GM12878 (cell line): ENCODE data around the gene CD200R1L. TPM values are rescaled to one million over a fixed set of nuclear protein-coding genes. Genes with fewer than 3 reads are reported as not detected.

Source experiments
- ATAC-seq: fragments of 200-7000 bp; cut with Tn5 transposase; 3 replicates; pipeline ENCODE4 v1.9.1; 2020; ENCODE audit warnings: mild to moderate bottlenecking, moderate library complexity
- BruUV-seq: library from RNA; stranded (reverse); fragments of 400-500 nt; replicated peaks from 2 replicates; lab custom pipeline; 2021; lab: Mats Ljungman, UMichigan
- CTCF ChIA-PET: fragments of 300-600 bp; sonication (Branson Sonifier 250); formaldehyde crosslinking; extraction: SDS; loops from one replicate; lab custom pipeline; 2021; ENCODE audit warnings: inconsistent platforms; lab: Yijun Ruan, JAX
- POLR2A ChIA-PET: fragments of 350-600 bp; formaldehyde crosslinking; extraction: SDS; loops from one replicate; lab custom pipeline; 2021; ENCODE audit warnings: inconsistent platforms; lab: Charles Lee
- RAD21 ChIA-PET: fragments of 300-600 bp; sonication (Branson Sonifier 250); formaldehyde crosslinking; loops from one replicate; lab custom pipeline; 2023; ENCODE audit warnings: antibody characterized with exemption; ENCODE audit not compliant: unreplicated experiment; lab: Charles Lee
- SMC1A ChIA-PET: fragments of 300-600 bp; sonication (Branson Sonifier 250); formaldehyde crosslinking; loops from one replicate; lab custom pipeline; 2023; ENCODE audit not compliant: unreplicated experiment, uncharacterized antibody; lab: Charles Lee
- DNase-seq: peaks from one replicate; pipeline ENCODE4 v3.0.0-alpha.2; 2011; ENCODE audit warnings: low read depth, low spot score
- FAIRE-seq: peaks from 3 replicates; lab custom pipeline; 2011; peaks lifted over from hg19 to GRCh38; lab: Jason Lieb, UNC
- H2AFZ ChIP-seq: 2 replicates; pipeline ENCODE4 v1.6.0; 2011; ENCODE audit warnings: low read depth, low read length, control low read depth; ENCODE audit not compliant: control insufficient read depth
- H3K27ac ChIP-seq: 2 replicates; pipeline ENCODE4 v1.5.1; 2011; ENCODE audit warnings: control low read depth; ENCODE audit not compliant: control insufficient read depth, insufficient read depth
- H3K27me3 ChIP-seq, 2 experiments: replicated peaks in 1 of 2; 2 replicates each; pipeline versions ENCODE4 v1.6.0 to v1.6.1; 2011; ENCODE audit warnings: low read length in 1 of 2; ENCODE audit not compliant: control insufficient read depth in 2 of 2, insufficient read depth in 2 of 2
- H3K36me3 ChIP-seq, 2 experiments: 2 replicates each; pipeline ENCODE4 v1.5.1; 2011; ENCODE audit warnings: low read length in 1 of 2; ENCODE audit not compliant: control insufficient read depth in 2 of 2, insufficient read depth in 2 of 2
- H3K4me1 ChIP-seq: 2 replicates; pipeline ENCODE4 v1.6.1; 2011; ENCODE audit warnings: mild to moderate bottlenecking, low read length, moderate library complexity, mixed read lengths; ENCODE audit not compliant: control insufficient read depth, insufficient read depth
- H3K4me2 ChIP-seq: 2 replicates; pipeline ENCODE4 v1.6.0; 2011; ENCODE audit warnings: control low read depth; ENCODE audit not compliant: control insufficient read depth, insufficient read depth
- H3K4me3 ChIP-seq: fragments of 200-600 bp; sonication (generic); 2 replicates; pipeline ENCODE4 v1.5.1; 2016
- H3K79me2 ChIP-seq: 2 replicates; pipeline ENCODE4 v1.6.0; 2011; ENCODE audit warnings: low read length; ENCODE audit not compliant: control insufficient read depth, insufficient read depth
- H3K9ac ChIP-seq: 2 replicates; pipeline ENCODE4 v1.8.0; 2011; ENCODE audit warnings: low read length, control low read depth, mixed read lengths; ENCODE audit not compliant: control insufficient read depth, insufficient read depth
- H3K9me3 ChIP-seq: replicated peaks from 3 replicates; pipeline ENCODE4 v1.5.1; 2011; ENCODE audit warnings: mild to moderate bottlenecking, low read length; ENCODE audit not compliant: control insufficient read depth, insufficient read depth
- H4K20me1 ChIP-seq: 2 replicates; pipeline ENCODE4 v1.6.0; 2011; ENCODE audit not compliant: control insufficient read depth, insufficient read depth
- IRF4 ChIP-seq: IDR thresholded peaks from 2 replicates; pipeline ENCODE4 v1.6.1; 2011; ENCODE audit warnings: low read depth, low read length
- MYC ChIP-seq: IDR thresholded peaks from 2 replicates; pipeline ENCODE4 v1.6.1; 2011; ENCODE audit warnings: mild to moderate bottlenecking, low read length, moderate library complexity, inconsistent platforms; ENCODE audit not compliant: insufficient read depth, insufficient replicate concordance, insufficient read length, severe bottlenecking
- NRF1 ChIP-seq: conservative IDR thresholded peaks from 2 replicates; pipeline ENCODE4 v1.6.1; 2011; ENCODE audit warnings: mild to moderate bottlenecking, low read depth, low read length, improper control_type of control experiment
- SIN3A ChIP-seq: IDR thresholded peaks from 2 replicates; pipeline ENCODE4 v1.6.1; 2012; ENCODE audit warnings: low read depth, low read length, improper control_type of control experiment
- SIX5 ChIP-seq: IDR thresholded peaks from 2 replicates; pipeline ENCODE4 v1.6.1; 2011; ENCODE audit warnings: mild to moderate bottlenecking, low read depth, low read length, moderate library complexity; ENCODE audit not compliant: severe bottlenecking
- TAF1 ChIP-seq: IDR thresholded peaks from 2 replicates; pipeline ENCODE4 v1.6.1; 2011; ENCODE audit warnings: mild to moderate bottlenecking, low read depth, low read length, borderline replicate concordance
- WGBS: methylation state at CpG from one replicate; pipeline ENCODE4 v1.1.6; 2016; ENCODE audit warnings: low lambda C conversion rate; ENCODE audit not compliant: insufficient replicate concordance, insufficient coverage; ENCODE audit errors: missing lambda C conversion rate; 5-methylcytosine and 5-hydroxymethylcytosine counted together
- in situ Hi-C: fragments of 300-500 bp; cut with MboI; formaldehyde crosslinking; loops from 9 replicates; pipeline ENCODE4 v1.14.3; 2018; ENCODE audit warnings: mixed read lengths
- intact Hi-C: fragments of 100-400 bp; cut with micrococcal nuclease; formaldehyde crosslinking; loops from one replicate; pipeline ENCODE4 v1.14.2; 2022; ENCODE audit not compliant: unreplicated experiment
- polyA plus RNA-seq, 11 experiments: library from polyadenylated mRNA; depleted of rRNA in 4 of 11; unstranded in 6 of 11; stranded (reverse) in 5 of 11; fragments of >200 nt; fragmentation: Nextera tagmentation in 4 of 11; fragmentation: Illumina TruSeq in 1 of 11; extraction: Ambion mirVana in 4 of 11; extraction: Trizol in 1 of 11; gene quantifications; 1 replicate in 1 of 11; 2 replicates in 10 of 11; pipeline versions ENCODE4 v1.2.1 to v1.2.3, GENCODE V29; 2011 to 2016; ENCODE audit warnings: inconsistent platforms in 2 of 11, missing spikeins in 2 of 11, low read depth in 1 of 11
- total RNA-seq, 4 experiments: library from RNA; depleted of rRNA in 3 of 4; stranded (reverse); fragments of >200 nt in 3 of 4; fragmentation: Illumina TruSeq in 1 of 4; extraction: Trizol in 1 of 4; gene quantifications; 2 replicates each; pipeline versions ENCODE4 v1.2.1 to v1.2.3, GENCODE V29; 2013 to 2021
- TF ChIP-seq, protein P1 (sequence below): IDR thresholded peaks from 2 replicates; pipeline ENCODE4 v1.6.1; 2011; ENCODE audit warnings: borderline replicate concordance, low read depth, mild to moderate bottlenecking, moderate library complexity, low read length; ENCODE audit not compliant: insufficient read depth, poor library complexity, severe bottlenecking

CD200R1L gene
- total and polyA plus RNA-seq, 10 of the 15 experiments (the other 5 are each of a cell fraction or from before 2014, with no cell fraction given), result 0.41 TPM; not detected in 9

DNA sequence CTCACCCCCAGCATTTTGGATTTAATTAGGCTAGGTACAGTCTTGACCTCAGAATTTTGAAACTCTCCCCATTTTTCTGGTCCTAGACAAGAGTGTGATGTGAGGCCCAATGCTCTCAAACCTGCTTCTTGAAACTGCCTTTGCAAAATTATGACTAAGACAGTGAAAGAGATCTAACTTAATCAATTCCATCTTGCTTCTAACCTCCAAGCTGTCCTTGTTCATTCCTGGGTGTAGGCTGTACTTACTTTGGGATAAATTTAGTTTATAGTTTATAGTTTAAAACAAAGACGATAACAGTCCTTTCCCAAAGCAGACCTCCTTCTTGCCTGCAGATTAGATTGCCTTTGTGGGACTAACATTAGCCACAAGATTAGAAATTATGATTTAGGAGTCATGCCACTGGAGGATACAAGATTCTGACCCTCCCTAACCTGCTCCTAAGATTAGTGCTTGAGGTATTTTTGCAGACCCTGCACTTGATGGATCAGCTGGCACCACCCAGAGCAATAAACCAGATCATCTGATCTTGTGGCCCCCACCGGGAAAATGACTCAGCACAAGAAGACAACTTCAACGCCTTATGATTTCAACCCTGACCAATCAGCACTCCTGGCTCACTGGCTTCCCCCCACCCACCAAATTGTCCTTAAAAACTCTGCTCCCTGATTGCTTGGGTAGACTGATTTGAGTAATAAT is 59.6 kb downstream of the CD200R1L start:
- DNase-seq (no peak), ATAC-seq (no peak), FAIRE-seq (no peak)
- intact Hi-C loops (no loop called here), in situ Hi-C loops (no loop called here)
- ChIA-PET SMC1A (interaction anchor here (1.1 kb wide), 1 partner anchor 27 kb away, joined by 3 read pairs; no protein-coding TSS in a partner anchor), CTCF (no interaction called here), POLR2A (no interaction called here), RAD21 (no interaction called here)
- Histone ChIP-seq H3K9me3 (no peaks in the 10 kb centered on the region; the same call in 2 of the 3 replicates), H3K79me2 (no peaks in the 10 kb centered on the region), H2AFZ (no peak overlapping the region), H3K4me2 (no peak overlapping the region), H3K27ac (no peak overlapping the region), H3K4me3 (no peak overlapping the region), H3K36me3 (no peaks in the 10 kb centered on the region), H3K4me1 (no peaks in the 10 kb centered on the region), H3K9ac (no peak overlapping the region), H4K20me1 (no peaks in the 10 kb centered on the region), H3K27me3 (no peaks in the 10 kb centered on the region)
- no TSS peak for BruUV-seq
- 52% methylated on average over 3 of the region's 3 CpGs for WGBS
- TF ChIP-seq, protein P1, sequence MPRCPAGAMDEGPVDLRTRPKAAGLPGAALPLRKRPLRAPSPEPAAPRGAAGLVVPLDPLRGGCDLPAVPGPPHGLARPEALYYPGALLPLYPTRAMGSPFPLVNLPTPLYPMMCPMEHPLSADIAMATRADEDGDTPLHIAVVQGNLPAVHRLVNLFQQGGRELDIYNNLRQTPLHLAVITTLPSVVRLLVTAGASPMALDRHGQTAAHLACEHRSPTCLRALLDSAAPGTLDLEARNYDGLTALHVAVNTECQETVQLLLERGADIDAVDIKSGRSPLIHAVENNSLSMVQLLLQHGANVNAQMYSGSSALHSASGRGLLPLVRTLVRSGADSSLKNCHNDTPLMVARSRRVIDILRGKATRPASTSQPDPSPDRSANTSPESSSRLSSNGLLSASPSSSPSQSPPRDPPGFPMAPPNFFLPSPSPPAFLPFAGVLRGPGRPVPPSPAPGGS, result no peak
- no peak for TF ChIP-seq SIN3A
- no peak for TF ChIP-seq SIX5
- TF ChIP-seq TAF1, result no peak
- TF ChIP-seq IRF4, result no peak
- no peak for TF ChIP-seq NRF1
- no peak for TF ChIP-seq MYC
